GM12873 (cell line): ENCODE results near the gene RERE.

Experiments
- CTCF ChIP-seq: IDR thresholded peaks from 2 replicates; pipeline ENCODE4 v1.5.1; 2012; ENCODE audit warnings: low read depth, mild to moderate bottlenecking, moderate library complexity, low read length, control low read depth; ENCODE audit not compliant: insufficient read depth; ENCODE audit errors: missing control alignments

The RERE gene

GRCh38 chr1:8473121-8473875 is 344.1 kb downstream of the RERE start:
- TF ChIP-seq CTCF = no peak

GRCh38 chr1:8472668-8473067 is 344.8 kb downstream of the RERE start:
- no peak for TF ChIP-seq CTCF

- no peak for TF ChIP-seq CTCF
Measured at GRCh38 chr1:8471451-8471850, 346.0 kb downstream of the RERE start.

GRCh38 chr1:8468751-8469150 is 348.7 kb downstream of the RERE start:
- TF ChIP-seq CTCF = no peak

GRCh38 chr1:8467308-8467707 is 350.1 kb downstream of the RERE start:
- TF ChIP-seq CTCF = no peak

GRCh38 chr1:8465692-8466091 is 351.7 kb downstream of the RERE start:
- no peak for TF ChIP-seq CTCF

- no peak for TF ChIP-seq CTCF
Measured at GRCh38 chr1:8465013-8465412, 352.4 kb downstream of the RERE start.
